GM18520 (cell line): ENCODE measurements around the gene ZBTB47.

Experiments used
- ATAC-seq: cut with Tn5 transposase; IDR thresholded peaks from one replicate; pipeline ENCODE4 v1.9.1; 2021; ENCODE audit not compliant: unreplicated experiment

Gene ZBTB47

DNA sequence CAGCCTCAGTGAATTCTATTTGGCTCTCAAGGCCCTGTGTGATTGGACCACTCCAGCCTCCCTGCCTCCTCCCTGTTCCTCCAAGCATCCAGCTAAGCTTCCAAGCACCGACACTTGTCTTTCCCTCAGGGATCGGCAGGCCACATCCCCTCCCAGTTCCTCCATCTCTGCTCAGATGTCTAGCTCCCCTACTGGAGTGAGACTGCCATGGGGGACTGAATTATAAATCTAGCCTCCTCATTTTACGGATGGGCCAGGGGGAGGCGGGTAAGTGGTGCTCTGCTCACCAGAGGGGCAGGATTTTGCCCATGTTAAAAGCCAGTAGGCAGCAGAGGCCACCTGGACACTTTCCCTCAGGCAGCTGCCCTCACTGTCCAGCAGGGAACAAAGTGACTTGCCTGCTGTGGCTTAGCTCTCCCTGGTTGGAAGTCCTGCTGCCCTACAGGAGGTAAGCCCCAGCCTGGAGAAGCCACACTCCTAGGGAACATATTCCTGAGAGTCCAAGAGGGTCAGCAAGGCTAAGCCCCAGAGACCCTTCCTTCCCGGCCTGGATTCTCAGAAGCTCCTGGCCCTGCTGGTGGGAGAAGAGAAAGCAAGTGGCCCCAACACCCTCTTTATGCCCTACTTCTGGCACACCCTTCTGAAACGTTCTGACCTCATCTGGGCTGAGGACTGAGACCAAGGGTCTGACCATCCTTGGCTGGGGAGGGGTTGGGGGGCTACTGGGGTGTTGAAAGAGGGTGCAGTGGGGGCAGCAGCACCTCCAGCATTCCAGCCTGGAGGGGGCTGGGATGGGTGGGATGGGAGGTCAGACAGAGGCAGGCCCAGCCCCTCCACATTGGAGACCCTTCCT is 58.2 kb downstream of the ZBTB47 start:
- no peak for ATAC-seq

DNA sequence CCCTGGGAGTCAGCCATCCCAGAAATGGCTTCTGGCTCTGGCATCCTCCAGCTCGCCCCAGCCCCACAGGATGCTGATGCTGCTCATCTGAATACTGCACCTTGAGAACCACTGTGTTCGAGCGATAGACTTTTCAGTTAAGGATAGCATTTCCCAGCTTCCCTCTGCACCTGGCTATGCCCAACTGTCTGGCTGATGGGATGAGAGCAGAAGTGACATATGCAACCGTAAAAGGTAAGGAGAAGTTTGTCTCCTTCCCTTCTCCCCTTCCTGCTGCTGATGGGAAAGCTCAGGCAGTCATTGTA is 58.8 kb downstream of the ZBTB47 start:
- no peak for ATAC-seq

DNA sequence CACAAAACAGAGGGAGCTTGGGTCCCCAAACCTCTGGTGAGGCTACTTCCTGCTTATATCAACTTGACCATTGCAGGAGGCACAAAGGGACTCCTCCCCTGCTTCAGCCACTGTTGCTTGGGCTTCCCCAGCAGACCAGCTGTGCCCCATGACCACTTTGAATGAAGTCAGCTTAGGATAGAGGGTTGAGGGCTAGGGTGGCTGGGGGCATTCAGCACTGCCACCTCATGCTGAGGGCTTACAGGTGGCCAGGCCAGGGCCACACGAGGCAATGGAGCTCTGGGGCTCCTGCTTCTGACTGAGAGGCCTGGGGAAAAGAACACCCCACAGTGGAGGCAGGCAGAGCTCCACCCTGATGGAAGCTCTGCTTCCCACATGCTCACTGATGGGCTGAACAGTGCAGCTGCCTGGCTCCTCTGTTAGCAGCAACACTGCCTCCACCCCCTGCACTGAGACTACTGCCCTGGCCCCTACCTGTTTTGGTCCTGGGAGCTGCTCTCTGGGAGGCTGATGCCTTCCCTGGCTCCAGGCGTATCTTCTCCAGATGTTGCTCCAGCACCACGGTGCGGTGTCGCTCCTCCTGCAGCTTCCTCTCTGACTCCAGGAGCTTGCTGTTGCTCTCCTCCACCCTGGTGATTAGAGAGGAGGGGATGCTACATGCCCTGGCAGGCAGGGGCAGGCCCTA is 59.3 kb downstream of the ZBTB47 start:
- ATAC-seq: no peak

DNA sequence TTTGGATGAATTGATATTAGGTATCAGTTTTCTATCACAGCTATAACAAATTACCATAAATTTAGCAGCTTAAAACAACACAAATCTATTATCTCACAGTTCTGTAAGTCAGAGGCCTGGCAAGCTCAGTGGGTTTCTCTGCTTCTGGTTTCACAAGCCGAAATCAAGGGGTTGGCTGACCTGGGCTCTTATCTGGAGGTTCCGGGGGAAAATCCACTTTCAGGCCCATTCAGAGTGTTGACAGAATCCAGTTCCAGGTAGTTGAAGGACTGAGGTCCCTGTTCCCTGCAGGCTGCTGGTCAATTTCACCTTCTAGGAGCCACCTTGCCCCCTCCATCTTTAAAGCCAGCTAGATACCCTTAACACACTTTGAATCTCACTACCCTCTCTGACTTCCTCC is 60.2 kb downstream of the ZBTB47 start:
- ATAC-seq: no peak

DNA sequence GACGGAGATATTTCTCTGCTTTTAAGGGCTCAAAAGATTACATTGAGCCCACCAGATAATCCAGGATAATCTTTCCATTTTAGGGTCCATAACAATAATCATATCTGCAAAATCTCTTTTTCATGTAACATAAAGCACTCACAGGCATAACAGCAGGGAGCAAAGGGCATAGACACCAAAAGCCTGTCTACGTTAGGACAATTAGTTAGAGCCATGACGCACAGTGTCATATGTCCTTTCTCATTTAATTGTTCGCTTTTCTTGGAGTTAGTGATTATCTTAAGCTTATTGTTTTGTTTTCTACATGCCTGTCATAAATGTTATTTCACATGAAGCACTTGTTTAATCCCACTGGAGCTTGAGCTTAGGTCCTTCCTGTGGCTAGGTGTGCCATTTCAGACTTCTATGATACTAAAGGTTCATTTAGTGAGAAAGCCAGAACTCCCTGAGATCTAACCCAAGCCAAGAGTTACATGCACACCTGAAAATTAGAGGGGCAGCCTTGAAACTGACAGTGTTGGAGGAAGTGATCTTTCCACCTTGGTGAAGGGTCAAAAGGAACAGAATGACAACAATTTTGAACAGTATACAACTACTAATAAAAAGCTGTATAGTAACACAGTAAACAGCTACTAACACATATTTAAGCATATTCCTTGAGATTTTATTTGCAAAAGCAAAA is 60.8 kb downstream of the ZBTB47 start:
- no peak for ATAC-seq
